Endothelial cell of umbilical vein (primary cell): ENCODE data around the gene ARPC1A. TPM values are rescaled to one million over a fixed set of nuclear protein-coding genes. Genes with fewer than 3 reads are reported as not detected.

Experiments used
- BruUV-seq: library from RNA; stranded (reverse); fragments of 400-500 nt; replicated peaks from 2 replicates; lab custom pipeline; 2021; lab: Mats Ljungman, UMichigan
- CTCF ChIA-PET: fragments of 300-600, 350-600 bp; sonication (Branson Sonifier 250); formaldehyde crosslinking; loops from one replicate; lab custom pipeline; 2021; ENCODE audit warnings: antibody characterized with exemption, inconsistent platforms; lab: Charles Lee
- POLR2A ChIA-PET: fragments of 300-600, 350-600 bp; sonication (Branson Sonifier 250); formaldehyde crosslinking; loops from one replicate; lab custom pipeline; 2021; ENCODE audit warnings: antibody characterized with exemption, inconsistent platforms; lab: Charles Lee
- DNase-seq: peaks from one replicate; pipeline ENCODE4 v3.0.0-alpha.2; 2011; ENCODE audit warnings: low read depth, low spot score
- FAIRE-seq: peaks from 2 replicates; lab custom pipeline; 2011; peaks lifted over from hg19 to GRCh38; lab: Jason Lieb, UNC
- H2AFZ ChIP-seq: 2 replicates; pipeline ENCODE4 v1.6.0; 2012; ENCODE audit warnings: low read depth, low read length, control low read depth, inconsistent platforms
- H3K27ac ChIP-seq: 2 replicates; pipeline ENCODE4 v1.5.1; 2011; ENCODE audit warnings: low read depth, mild to moderate bottlenecking, control low read depth, low read length, moderate library complexity; ENCODE audit not compliant: insufficient read depth
- H3K27me3 ChIP-seq, 2 experiments: 2 replicates each; pipeline versions ENCODE4 v1.6.0 to v1.6.1; 2011; ENCODE audit warnings: low read length in 2 of 2, mixed read lengths in 1 of 2; ENCODE audit not compliant: control insufficient read depth in 2 of 2, insufficient read depth in 2 of 2
- H3K36me3 ChIP-seq, 2 experiments: 2 replicates in 1 of 2; 3 replicates in 1 of 2; pipeline ENCODE4 v1.5.1; 2011; ENCODE audit warnings: low read length in 2 of 2, mild to moderate bottlenecking in 1 of 2, moderate library complexity in 1 of 2; ENCODE audit not compliant: control insufficient read depth in 2 of 2, insufficient read depth in 2 of 2; ENCODE audit errors: extremely low read depth in 1 of 2
- H3K4me1 ChIP-seq: 3 replicates; pipeline ENCODE4 v1.5.1; 2011; ENCODE audit warnings: mild to moderate bottlenecking, low read length; ENCODE audit not compliant: control insufficient read depth, insufficient read depth; ENCODE audit errors: extremely low read depth
- H3K4me2 ChIP-seq: 2 replicates; pipeline ENCODE4 v1.6.1; 2011; ENCODE audit warnings: low read length, control low read depth, mixed read lengths; ENCODE audit not compliant: insufficient read depth
- H3K4me3 ChIP-seq, 3 experiments: fragments of 200-600 bp in 1 of 3; sonication (generic), shearing (Covaris generic) in 1 of 3; replicated peaks in 1 of 3; 2 replicates each; pipeline ENCODE4 v1.5.1; 2011 to 2016; ENCODE audit warnings: control low read depth in 3 of 3, low read length in 3 of 3, mild to moderate bottlenecking in 2 of 3, inconsistent platforms in 1 of 3, low read depth in 1 of 3, moderate library complexity in 1 of 3; ENCODE audit not compliant: insufficient read depth in 1 of 3
- H3K79me2 ChIP-seq: 2 replicates; pipeline ENCODE4 v1.6.0; 2012; ENCODE audit warnings: low read length, inconsistent platforms; ENCODE audit not compliant: control insufficient read depth, insufficient read depth
- H3K9ac ChIP-seq: replicated peaks from 2 replicates; pipeline ENCODE3; 2011; ENCODE audit warnings: low read length, control low read depth; ENCODE audit not compliant: insufficient read depth; ENCODE audit errors: extremely low read depth
- H3K9me1 ChIP-seq: replicated peaks from 3 replicates; pipeline ENCODE4 v1.6.0; 2011; ENCODE audit warnings: mild to moderate bottlenecking, low read length; ENCODE audit not compliant: control insufficient read depth, insufficient read depth; ENCODE audit errors: extremely low read depth
- H3K9me3 ChIP-seq: replicated peaks from 2 replicates; pipeline ENCODE4 v1.5.1; 2012; ENCODE audit warnings: low read length, inconsistent platforms; ENCODE audit not compliant: control insufficient read depth, insufficient read depth
- H4K20me1 ChIP-seq: replicated peaks from 2 replicates; pipeline ENCODE3; 2011; ENCODE audit warnings: mild to moderate bottlenecking, low read length; ENCODE audit not compliant: control insufficient read depth, insufficient read depth; ENCODE audit errors: extremely low read depth
- CTCF ChIP-seq, 2 donors: IDR thresholded peaks; 1 replicate in 1 of 2; 2 replicates in 1 of 2; pipeline ENCODE4 v1.5.1; 2011; ENCODE audit warnings: low read length in 2 of 2, mild to moderate bottlenecking in 2 of 2, moderate library complexity in 2 of 2, control low read depth in 1 of 2, inconsistent platforms in 1 of 2, low read depth in 1 of 2; ENCODE audit not compliant: insufficient read depth in 1 of 2; ENCODE audit errors: extremely low read depth in 1 of 2
- EZH2 ChIP-seq: IDR thresholded peaks from 2 replicates; pipeline ENCODE4 v1.6.1; 2012; ENCODE audit warnings: borderline replicate concordance, low read depth, mild to moderate bottlenecking, moderate library complexity, low read length, inconsistent platforms; ENCODE audit not compliant: severe bottlenecking
- FOS ChIP-seq: IDR thresholded peaks from 2 replicates; pipeline ENCODE4 v1.6.1; 2011; ENCODE audit warnings: mild to moderate bottlenecking, low read length, moderate library complexity, borderline replicate concordance; ENCODE audit not compliant: insufficient read depth
- GATA2 ChIP-seq: IDR thresholded peaks from 2 replicates; pipeline ENCODE4 v1.7.0; 2011; ENCODE audit warnings: low read depth, mild to moderate bottlenecking, moderate library complexity, mixed read lengths, low read length; ENCODE audit not compliant: insufficient read length, insufficient read depth
- JUN ChIP-seq: IDR thresholded peaks from 2 replicates; pipeline ENCODE4 v1.6.1; 2011; ENCODE audit warnings: borderline replicate concordance, low read depth; ENCODE audit not compliant: insufficient read length, insufficient read depth
- MYC ChIP-seq: IDR thresholded peaks from one replicate; pipeline ENCODE4 v1.6.1; 2011; ENCODE audit warnings: mild to moderate bottlenecking, low read depth, low read length
- POLR2A ChIP-seq: IDR thresholded peaks from 2 replicates; pipeline ENCODE4 v1.6.1; 2012; ENCODE audit warnings: low read depth, mild to moderate bottlenecking, control low read depth, low read length
- POLR2AphosphoS5 ChIP-seq: IDR thresholded peaks from 2 replicates; pipeline ENCODE4 v1.6.1; 2012; ENCODE audit warnings: low read depth, mild to moderate bottlenecking, control low read depth, low read length, moderate library complexity; ENCODE audit not compliant: insufficient read depth
- dilution Hi-C: fragments of 300-500 bp; cut with MboI; formaldehyde crosslinking; loops from one replicate; pipeline ENCODE4 v1.15.0; 2019; ENCODE audit warnings: low sequenced_read_pairs; ENCODE audit not compliant: extremely low pct_ligation_motif_present
- intact Hi-C: fragments of 100-400 bp; cut with micrococcal nuclease; formaldehyde crosslinking; loops from one replicate; pipeline ENCODE4 v1.10.0; 2022
- polyA plus RNA-seq, 4 experiments: library from polyadenylated mRNA; depleted of rRNA in 3 of 4; stranded (reverse) in 3 of 4; unstranded in 1 of 4; fragments of >200 nt; gene quantifications; 2 replicates each; pipeline versions ENCODE4 v1.2.1 to v1.2.3, GENCODE V29; 2011 to 2012; ENCODE audit warnings: missing spikeins in 1 of 4
- total RNA-seq: library from RNA; stranded (reverse); gene quantifications from 2 replicates; pipeline ENCODE4 v1.2.3, GENCODE V29; 2021
- TF ChIP-seq, protein P1 (sequence below): IDR thresholded peaks from 2 replicates; pipeline ENCODE4 v1.6.1; 2011; ENCODE audit not compliant: insufficient read depth, insufficient read length

ARPC1A gene
- total and polyA plus RNA-seq, 2 donors (not counting 3 experiments of a cell fraction or from before 2014, with no cell fraction given) = 200 to 243 TPM

DNA sequence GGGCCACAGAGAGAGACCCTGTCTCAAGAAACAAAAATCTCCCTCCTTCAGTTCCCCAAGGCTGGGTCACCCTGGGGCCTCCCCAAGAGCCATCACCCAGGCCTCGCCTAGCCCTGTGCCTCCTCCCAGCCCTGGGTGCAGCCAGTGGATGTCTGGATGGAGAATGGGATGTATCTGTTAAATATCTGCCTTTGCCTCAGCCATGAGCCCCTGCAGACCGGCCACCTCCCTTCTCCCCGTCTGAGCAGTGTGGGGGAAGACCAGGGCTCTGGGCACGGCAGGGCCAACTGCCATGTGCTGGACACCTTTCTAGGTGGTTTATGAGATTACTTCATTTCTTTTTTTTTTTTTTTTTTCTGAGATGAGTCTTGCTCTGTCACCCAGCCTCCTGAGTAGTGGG, 58.8 kb downstream of the ARPC1A start:
- no peak overlapping the region for H3K4me3 ChIP-seq
- no peaks in the 10 kb centered on the region for H3K9me1 ChIP-seq
- no TSS peak for BruUV-seq
- ChIA-PET CTCF (no interaction called here), POLR2A (no interaction called here)
- no peak for FAIRE-seq
- no peaks in the 10 kb centered on the region for H3K27me3 ChIP-seq
- no peaks in the 10 kb centered on the region for H4K20me1 ChIP-seq
- no peak overlapping the region for H3K9ac ChIP-seq
- H3K4me2 ChIP-seq = no peak overlapping the region
- no peak overlapping the region for H3K27ac ChIP-seq
- H3K9me3 ChIP-seq = no peaks in the 10 kb centered on the region
- H2AFZ ChIP-seq = no peak overlapping the region
- peaks cover 16 to 27% of the 10 kb centered on the region in 2 experiments for H3K36me3 ChIP-seq
- no peak for DNase-seq
- peaks cover 15% of the 10 kb centered on the region for H3K4me1 ChIP-seq
- intact Hi-C loops (no loop called here), dilution Hi-C loops (no loop called here)
- no peak for TF ChIP-seq JUN
- no peak for TF ChIP-seq CTCF (IDR thresholded peaks at IDR 0.05; ENCODE audit: extremely low read depth in 1 of 2, insufficient read depth in 1 of 2, low read depth in 1 of 2, low read length in 2 of 2)
- no peak for TF ChIP-seq FOS
- TF ChIP-seq, protein P1, sequence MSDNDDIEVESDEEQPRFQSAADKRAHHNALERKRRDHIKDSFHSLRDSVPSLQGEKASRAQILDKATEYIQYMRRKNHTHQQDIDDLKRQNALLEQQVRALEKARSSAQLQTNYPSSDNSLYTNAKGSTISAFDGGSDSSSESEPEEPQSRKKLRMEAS = no peak
- no peak for TF ChIP-seq POLR2A
- no peak for TF ChIP-seq GATA2
- TF ChIP-seq MYC = no peak
- no peak for TF ChIP-seq EZH2
- TF ChIP-seq POLR2AphosphoS5 = no peak
- peaks cover 54% of the 10 kb centered on the region for H3K79me2 ChIP-seq
